Skeletal muscle cell (primary cell): ENCODE results near the gene STK33.

Experiments used
- DNase-seq: peaks from one replicate; pipeline ENCODE4 v3.0.0-alpha.2; 2010; ENCODE audit warnings: low read depth
- H3K4me3 ChIP-seq: 2 replicates; pipeline ENCODE4 v1.5.1; 2011; ENCODE audit warnings: low read depth, mild to moderate bottlenecking, control low read depth, low read length, moderate library complexity

STK33 gene

GRCh38 chr11:8363921-8364320 is 230.1 kb downstream of the STK33 start:
- no peak overlapping the region for H3K4me3 ChIP-seq
- no peak for DNase-seq

- DNase-seq = no peak
These were observed 231.1 kb downstream of the STK33 start for GRCh38 chr11:8362899-8363298.

GRCh38 chr11:8362491-8362890 is 231.5 kb downstream of the STK33 start:
- DNase-seq = no peak
- H3K4me3 ChIP-seq = no peak overlapping the region

More at GRCh38 chr11:8362899-8363298, 231.1 kb downstream of the STK33 start:
- H3K4me3 ChIP-seq = no peak overlapping the region

- H3K4me3 ChIP-seq = no peak overlapping the region
- DNase-seq = no peak
These were observed 232.3 kb downstream of the STK33 start for GRCh38 chr11:8361664-8362210.

GRCh38 chr11:8361206-8361605 is 232.8 kb downstream of the STK33 start:
- no peak for DNase-seq
- no peak overlapping the region for H3K4me3 ChIP-seq

GRCh38 chr11:8360086-8360828 is 233.8 kb downstream of the STK33 start:
- DNase-seq = no peak
- H3K4me3 ChIP-seq = no peak overlapping the region

GRCh38 chr11:8359521-8359920 is 234.5 kb downstream of the STK33 start:
- no peak for DNase-seq
- H3K4me3 ChIP-seq = no peak overlapping the region

- no peak overlapping the region for H3K4me3 ChIP-seq
- no peak for DNase-seq
These were observed 236.0 kb downstream of the STK33 start for GRCh38 chr11:8357891-8358566.

GRCh38 chr11:8357505-8357888 is 236.5 kb downstream of the STK33 start:
- no peak overlapping the region for H3K4me3 ChIP-seq
- DNase-seq = no peak

GRCh38 chr11:8356721-8357504 is 237.1 kb downstream of the STK33 start:
- no peak overlapping the region for H3K4me3 ChIP-seq
- no peak for DNase-seq

- no peak for DNase-seq
- no peak overlapping the region for H3K4me3 ChIP-seq
These were observed 237.8 kb downstream of the STK33 start for GRCh38 chr11:8356216-8356615.

GRCh38 chr11:8355416-8355742 is 238.6 kb downstream of the STK33 start:
- DNase-seq = no peak
- no peak overlapping the region for H3K4me3 ChIP-seq

- no peak for DNase-seq
- no peak overlapping the region for H3K4me3 ChIP-seq
These were observed 239.2 kb downstream of the STK33 start for GRCh38 chr11:8354622-8355415.

GRCh38 chr11:8352876-8353505 is 241.0 kb downstream of the STK33 start:
- no peak for DNase-seq
- H3K4me3 ChIP-seq = no peak overlapping the region

GRCh38 chr11:8352103-8352875 is 241.7 kb downstream of the STK33 start:
- no peak overlapping the region for H3K4me3 ChIP-seq
- DNase-seq = no peak

- DNase-seq = no peak
- no peak overlapping the region for H3K4me3 ChIP-seq
These were observed 242.8 kb downstream of the STK33 start for GRCh38 chr11:8351223-8351622.

GRCh38 chr11:8347978-8348377 is 246.1 kb downstream of the STK33 start:
- no peak for DNase-seq
- no peak overlapping the region for H3K4me3 ChIP-seq

GRCh38 chr11:8346157-8346755 is 247.8 kb downstream of the STK33 start:
- no peak overlapping the region for H3K4me3 ChIP-seq
- no peak for DNase-seq
